ENCODE data around the gene GATAD2B. TPM values are rescaled to one million over a fixed set of nuclear protein-coding genes. Genes with fewer than 3 reads are reported as not detected.

The GATAD2B gene
- total RNA-seq, 4 donors from 2014 or later: 9.7 to 16.6 (median 12.0) TPM

- Histone ChIP-seq H3K4me3 (no peak overlapping the region), H3K4me1 (peaks cover 17 to 76% (median 34%) of the 10 kb centered on the region in 3 donors), H3K9me3 (no peaks in the 10 kb centered on the region), H3K36me3 (peaks cover 0 to 23% (median 0%) of the 10 kb centered on the region in 3 donors), H3K27me3 (no peaks in the 10 kb centered on the region), H3K27ac (no peak overlapping the region)
- 72 to 77% methylated on average over 5 to 9 of the region's 17 CpGs for WGBS, 2 donors
- TF ChIP-seq, protein P1, sequence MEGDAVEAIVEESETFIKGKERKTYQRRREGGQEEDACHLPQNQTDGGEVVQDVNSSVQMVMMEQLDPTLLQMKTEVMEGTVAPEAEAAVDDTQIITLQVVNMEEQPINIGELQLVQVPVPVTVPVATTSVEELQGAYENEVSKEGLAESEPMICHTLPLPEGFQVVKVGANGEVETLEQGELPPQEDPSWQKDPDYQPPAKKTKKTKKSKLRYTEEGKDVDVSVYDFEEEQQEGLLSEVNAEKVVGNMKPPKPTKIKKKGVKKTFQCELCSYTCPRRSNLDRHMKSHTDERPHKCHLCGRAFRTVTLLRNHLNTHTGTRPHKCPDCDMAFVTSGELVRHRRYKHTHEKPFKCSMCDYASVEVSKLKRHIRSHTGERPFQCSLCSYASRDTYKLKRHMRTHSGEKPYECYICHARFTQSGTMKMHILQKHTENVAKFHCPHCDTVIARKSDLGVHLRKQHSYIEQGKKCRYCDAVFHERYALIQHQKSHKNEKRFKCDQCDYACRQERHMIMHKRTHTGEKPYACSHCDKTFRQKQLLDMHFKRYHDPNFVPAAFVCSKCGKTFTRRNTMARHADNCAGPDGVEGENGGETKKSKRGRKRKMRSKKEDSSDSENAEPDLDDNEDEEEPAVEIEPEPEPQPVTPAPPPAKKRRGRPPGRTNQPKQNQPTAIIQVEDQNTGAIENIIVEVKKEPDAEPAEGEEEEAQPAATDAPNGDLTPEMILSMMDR (IDR thresholded peaks at IDR 0.05): no peak
- no peak for TF ChIP-seq POLR2A (IDR thresholded peaks at IDR 0.05)
- intact Hi-C loops (cut with DNase I): no loop called here
- DNase-seq: no peak
Observed at GRCh38 chr1:153779781-153780541, 142.8 kb downstream of the GATAD2B start.

GRCh38 chr1:153778824-153779519, 143.8 kb downstream of the GATAD2B start:
- TF ChIP-seq POLR2A (IDR thresholded peaks at IDR 0.05): no peak
- TF ChIP-seq, protein P1 (IDR thresholded peaks at IDR 0.05): no peak
- H3K4me1 ChIP-seq: peaks cover 26 to 83% (median 42%) of the 10 kb centered on the region in 3 donors
- H3K9me3 ChIP-seq: no peaks in the 10 kb centered on the region
- no peak for DNase-seq
- H3K36me3 ChIP-seq: peaks cover 0 to 23% (median 0%) of the 10 kb centered on the region in 3 donors
- intact Hi-C loops (cut with DNase I): no loop called here
- no peak overlapping the region for H3K27ac ChIP-seq
- no peak overlapping the region for H3K4me3 ChIP-seq
- no peaks in the 10 kb centered on the region for H3K27me3 ChIP-seq
- 83% methylated on average over 11 to 18 of the region's 18 CpGs for WGBS, 2 donors

GRCh38 chr1:153778051-153778823, 144.5 kb downstream of the GATAD2B start:
- intact Hi-C loops (cut with DNase I): no loop called here
- TF ChIP-seq POLR2A (IDR thresholded peaks at IDR 0.05): no peak
- TF ChIP-seq, protein P1 (IDR thresholded peaks at IDR 0.05): no peak
- 92 to 93% methylated on average over 9 to 13 of the region's 22 CpGs for WGBS, 2 donors
- Histone ChIP-seq H3K27ac (no peak overlapping the region), H3K4me3 (no peak overlapping the region), H3K4me1 (peaks cover 25 to 87% (median 46%) of the 10 kb centered on the region in 3 donors), H3K36me3 (peaks cover 0 to 28% (median 0%) of the 10 kb centered on the region in 3 donors), H3K9me3 (no peaks in the 10 kb centered on the region), H3K27me3 (no peaks in the 10 kb centered on the region)
- no peak for DNase-seq

DNA sequence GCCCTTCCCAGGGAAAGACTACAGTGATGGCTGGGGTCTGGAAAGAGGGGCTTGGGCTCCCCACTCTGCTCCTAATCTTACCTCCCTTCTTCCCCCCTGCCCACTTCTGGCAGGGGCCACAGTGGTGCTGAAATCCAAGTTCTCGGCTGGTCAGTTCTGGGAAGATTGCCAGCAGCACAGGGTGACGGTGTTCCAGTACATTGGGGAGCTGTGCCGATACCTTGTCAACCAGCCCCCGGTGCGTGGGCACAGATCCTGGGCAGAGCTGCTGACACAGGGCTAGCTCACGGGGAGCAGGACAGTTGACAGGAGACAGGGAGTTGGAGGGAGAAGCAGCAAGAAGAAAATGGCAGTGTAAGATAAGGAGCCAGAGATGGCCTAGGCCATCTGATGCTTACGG, 145.1 kb downstream of the GATAD2B start:
- TF ChIP-seq, protein P1 (IDR thresholded peaks at IDR 0.05): no peak
- no peak for TF ChIP-seq POLR2A (IDR thresholded peaks at IDR 0.05)
- no peaks in the 10 kb centered on the region for H3K9me3 ChIP-seq
- H3K27ac ChIP-seq: no peak overlapping the region
- peaks cover 25 to 87% (median 46%) of the 10 kb centered on the region in 3 donors for H3K4me1 ChIP-seq
- WGBS, 2 donors: 77 to 100% methylated on average over 2 to 5 of the region's 7 CpGs
- H3K36me3 ChIP-seq: peaks cover 0 to 34% (median 4%) of the 10 kb centered on the region in 3 donors
- no peak for DNase-seq
- H3K27me3 ChIP-seq: no peaks in the 10 kb centered on the region
- H3K4me3 ChIP-seq: peak overlapping the region in 1 of 4 donors; percentile 8
- intact Hi-C loops (cut with DNase I): no loop called here

Data from esophagus squamous epithelium (tissue), 5 donors.